ENCODE data around the gene RBP2. TPM values are rescaled to one million over a fixed set of nuclear protein-coding genes. Genes with fewer than 3 reads are reported as not detected.
A peak's percentile ranks its signal among the peaks of the same experiment; 100 is the strongest.

RBP2 gene
- polyA plus RNA-seq, 2 of the 4 experiments (the other 2 are of a cell fraction), result not detected

DNA sequence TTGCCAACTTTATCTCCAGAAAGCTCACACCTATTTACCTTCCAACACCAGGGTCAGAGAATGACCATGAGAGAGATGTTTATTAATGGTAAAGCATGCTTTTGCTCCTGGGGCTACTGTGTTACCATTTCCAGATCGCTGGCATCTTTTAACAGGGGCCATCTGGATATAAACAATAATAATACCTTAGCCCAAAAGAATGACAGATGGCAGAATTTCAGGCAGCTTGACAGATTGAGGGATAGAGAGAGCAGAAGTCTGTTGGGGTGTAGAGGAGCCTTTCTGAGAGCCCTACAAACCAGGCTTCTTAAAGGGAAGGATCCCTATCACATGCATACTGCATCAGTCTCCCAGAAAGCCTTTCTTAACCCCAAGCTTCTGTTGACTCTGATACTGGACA is 45.5 kb upstream of the RBP2 start:
- H3K9me3 ChIP-seq, result no peaks in the 10 kb centered on the region
- TF ChIP-seq, protein P1, sequence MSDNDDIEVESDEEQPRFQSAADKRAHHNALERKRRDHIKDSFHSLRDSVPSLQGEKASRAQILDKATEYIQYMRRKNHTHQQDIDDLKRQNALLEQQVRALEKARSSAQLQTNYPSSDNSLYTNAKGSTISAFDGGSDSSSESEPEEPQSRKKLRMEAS (IDR thresholded peaks at IDR 0.05), result no peak
- no peak for TF ChIP-seq HOXB13 (CRISPR knock-in tag; IDR thresholded peaks at IDR 0.05; ENCODE audit: low read depth)
- TF ChIP-seq EHMT2 (IDR thresholded peaks at IDR 0.05; ENCODE audit: low read depth), result no peak
- DNase-seq (ENCODE audit: low read depth in 1 of 2, low spot score in 1 of 2), result no peak
- no peak overlapping the region for H3K4me3 ChIP-seq
- H3K4me2 ChIP-seq, result no peak overlapping the region
- ATAC-seq, result no peak
- no peak for FAIRE-seq
- CTCF ChIA-PET, result no interaction called here
- H3K4me1 ChIP-seq, result no peaks in the 10 kb centered on the region
- POLR2A ChIA-PET, result no interaction called here
- WGBS (ENCODE audit: missing lambda C conversion rate), result 0% methylated on average over 1 of the region's 1 CpG
- H3K27ac ChIP-seq, result no peak overlapping the region

GRCh38 chr3:139521144-139521543 is 44.8 kb upstream of the RBP2 start:
- TF ChIP-seq CHD4 (IDR thresholded peaks at IDR 0.05; ENCODE audit: borderline replicate concordance) (no peak), RCOR1 (IDR thresholded peaks at IDR 0.05; ENCODE audit: low read depth, low read length) (no peak), CBX2 (IDR thresholded peaks at IDR 0.05; ENCODE audit: borderline replicate concordance, low read depth) (no peak), REST (IDR thresholded peaks at IDR 0.05) (no peak)
- H3K4me3 ChIP-seq, result no peak overlapping the region
- no peak overlapping the region for H3K27ac ChIP-seq
- ChIA-PET POLR2A (no interaction called here), CTCF (no interaction called here)
- no peaks in the 10 kb centered on the region for H3K4me1 ChIP-seq
- H3K4me2 ChIP-seq, result no peak overlapping the region
- ATAC-seq (no peak), DNase-seq (ENCODE audit: low read depth in 1 of 2, low spot score in 1 of 2) (no peak), FAIRE-seq (no peak)
- no peaks in the 10 kb centered on the region for H3K9me3 ChIP-seq
- 84% methylated on average over 3 of the region's 3 CpGs for WGBS (ENCODE audit: missing lambda C conversion rate)

DNA sequence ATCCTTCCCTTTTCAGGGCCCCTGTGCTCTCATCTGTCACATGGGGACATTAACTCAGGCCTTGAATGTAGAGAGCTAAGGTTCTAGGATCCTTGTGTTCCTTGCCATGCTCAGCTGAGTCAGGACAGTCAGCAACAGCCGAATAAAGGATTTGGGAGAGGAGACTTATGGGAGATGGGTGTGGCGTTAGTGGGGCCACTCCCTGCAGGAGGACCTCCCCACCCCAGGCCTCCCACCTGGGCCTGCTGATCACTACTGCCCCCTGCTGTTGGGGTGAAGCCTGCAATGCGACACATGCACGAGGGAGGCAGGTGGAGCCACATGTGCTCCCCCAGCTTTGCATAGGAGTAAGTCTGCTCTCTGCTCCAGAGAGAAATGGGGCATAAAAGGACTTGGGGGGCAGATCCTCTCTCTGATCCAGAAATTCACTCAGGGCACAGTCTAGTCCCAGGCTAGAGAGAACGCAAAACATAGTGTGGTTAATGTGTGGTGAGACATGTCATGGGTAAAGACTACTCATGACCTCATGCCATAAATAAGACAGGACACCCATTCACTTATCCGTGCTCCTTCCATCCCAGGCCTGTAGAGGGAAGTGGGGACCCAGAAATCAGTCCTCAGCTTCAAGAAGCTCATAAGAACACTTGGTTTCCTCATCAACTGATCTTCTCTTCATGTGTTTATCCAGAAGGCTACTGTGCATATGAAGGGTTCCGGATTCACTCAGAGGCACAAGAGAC is 43.9 kb upstream of the RBP2 start:
- DNase-seq (ENCODE audit: low read depth in 1 of 2, low spot score in 1 of 2) (peak; percentile 12 to 52), ATAC-seq (peak in 1 of 2 experiments; percentile 78; a peak in 3 of 6 replicates), FAIRE-seq (no peak)
- 65% methylated on average over 7 of the region's 7 CpGs for WGBS (ENCODE audit: missing lambda C conversion rate)
- Histone ChIP-seq H3K27ac (no peak overlapping the region), H3K4me3 (no peak overlapping the region), H3K4me1 (no peaks in the 10 kb centered on the region), H3K9me3 (no peaks in the 10 kb centered on the region), H3K4me2 (no peak overlapping the region)
- TF ChIP-seq RAD21 (conservative IDR thresholded peaks at IDR 0.05 in 1 of 2, IDR thresholded peaks at IDR 0.05 in 1 of 2) (0 out of 5 replicates have a peak, but pooled peaks of 1 of the 2 experiments have one; percentile 10), PHF8 (IDR thresholded peaks at IDR 0.05; ENCODE audit: borderline replicate concordance, low read depth) (no peak)
- ChIA-PET CTCF (interaction anchor here (0.5 to 1.2 kb wide), 2 partner anchors 42 to 619 kb away, joined by 3 to 5 read pairs; no protein-coding TSS in a partner anchor), POLR2A (no interaction called here)

DNA sequence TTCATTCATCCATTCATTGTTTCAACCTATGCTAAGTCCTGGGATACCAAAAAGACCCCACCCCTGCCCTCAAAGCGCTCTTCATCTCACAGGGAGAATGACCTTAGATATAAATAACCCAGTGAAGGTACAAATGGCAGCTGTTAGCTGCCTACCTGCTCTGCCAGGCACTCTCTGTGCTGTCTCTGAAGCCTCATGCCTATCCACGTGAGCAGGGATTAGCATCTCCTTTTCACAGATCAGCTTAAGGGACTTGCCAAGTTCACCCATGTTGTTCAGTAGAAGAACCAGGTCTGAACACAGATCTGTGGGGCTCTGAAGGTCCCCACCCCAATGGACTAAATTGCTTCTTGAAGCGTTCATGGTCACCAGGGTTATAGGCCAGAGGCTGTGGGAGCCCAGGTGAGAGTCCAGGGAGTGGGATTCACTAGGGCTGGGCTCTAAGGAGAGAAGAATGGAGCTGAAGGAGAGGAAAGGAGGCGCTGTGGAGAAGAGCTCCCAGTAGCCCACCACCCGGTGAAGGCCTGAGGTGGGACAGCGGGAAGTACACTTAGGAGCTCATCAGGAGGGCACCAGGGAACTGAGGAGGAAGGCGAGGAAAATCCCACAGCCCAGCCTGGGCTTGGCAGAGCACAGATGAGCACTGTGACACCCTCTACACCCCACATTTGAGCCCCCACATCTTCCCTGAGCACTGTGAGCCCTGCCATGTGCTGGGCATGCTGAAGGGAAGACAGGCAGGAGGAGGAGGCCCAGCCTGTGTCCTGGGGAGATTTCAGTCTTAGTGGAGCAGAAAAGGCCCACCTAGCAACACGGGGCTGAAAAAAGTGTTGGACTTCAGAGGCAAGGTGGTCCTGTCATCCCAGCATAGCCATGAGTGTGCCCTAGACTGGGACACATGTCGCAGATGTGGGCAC is 42.9 kb upstream of the RBP2 start:
- 76% methylated on average over 8 of the region's 9 CpGs for WGBS (ENCODE audit: missing lambda C conversion rate)
- Histone ChIP-seq H3K27ac (no peak overlapping the region), H3K4me3 (no peak overlapping the region), H3K4me1 (no peaks in the 10 kb centered on the region), H3K4me2 (no peak overlapping the region), H3K9me3 (no peaks in the 10 kb centered on the region)
- ChIA-PET POLR2A (no interaction called here), CTCF (no interaction called here)
- DNase-seq (ENCODE audit: low read depth in 1 of 2, low spot score in 1 of 2) (no peak), ATAC-seq (no peak), FAIRE-seq (no peak)
- TF ChIP-seq MAZ (IDR thresholded peaks at IDR 0.05; ENCODE audit: borderline replicate concordance, low read depth, low read length), result no peak
- no peak for TF ChIP-seq NPAS2 (CRISPR knock-in tag; IDR thresholded peaks at IDR 0.05; ENCODE audit: borderline replicate concordance)
- TF ChIP-seq REST (IDR thresholded peaks at IDR 0.05), result no peak
- TF ChIP-seq HEYL (CRISPR knock-in tag; IDR thresholded peaks at IDR 0.05), result no peak
- TF ChIP-seq RCOR1 (IDR thresholded peaks at IDR 0.05; ENCODE audit: low read depth, low read length), result no peak
- no peak for TF ChIP-seq NR3C1 (IDR thresholded peaks at IDR 0.05)
- TF ChIP-seq CEBPB (IDR thresholded peaks at IDR 0.05), result no peak
- TF ChIP-seq CHD4 (IDR thresholded peaks at IDR 0.05; ENCODE audit: borderline replicate concordance), result no peak
- TF ChIP-seq RNF2 (IDR thresholded peaks at IDR 0.05; ENCODE audit: borderline replicate concordance, low read depth), result no peak
- TF ChIP-seq ZC3H11A (IDR thresholded peaks at IDR 0.05), result no peak
